Activated naive CD4-positive, alpha-beta T cell treated with anti-CD3 and anti-CD28 coated beads for 36 hours (primary cell): ENCODE results near the gene CD1B. TPM values are rescaled to one million over a fixed set of nuclear protein-coding genes. Genes with fewer than 3 reads are reported as not detected.
"Not testable (repeated sequence)": the region's sequence is repeated elsewhere in the genome, so short reads cannot be mapped to it uniquely, and the experiment has no call there.

Experiments
- CTCF ChIA-PET: fragments of 350-600 bp; sonication (Branson Sonifier 250); formaldehyde crosslinking; loops from one replicate; lab custom pipeline; 2021; ENCODE audit warnings: antibody characterized with exemption; lab: Charles Lee
- DNase-seq: peaks from one replicate; pipeline ENCODE4 v3.0.0-alpha.2; 2020
- H3K27ac Mint-ChIP-seq: one replicate; pipeline ENCODE4 v1.8.0; 2021; ENCODE audit warnings: mild to moderate bottlenecking, mixed read lengths
- H3K27me3 Mint-ChIP-seq: one replicate; pipeline ENCODE4 v1.8.0; 2021; ENCODE audit warnings: low read depth, mixed read lengths
- H3K36me3 Mint-ChIP-seq: one replicate; pipeline ENCODE4 v1.8.0; 2021; ENCODE audit warnings: low read depth, mixed read lengths
- H3K4me1 Mint-ChIP-seq: one replicate; pipeline ENCODE4 v1.8.0; 2021; ENCODE audit warnings: low read depth, mixed read lengths
- H3K4me3 Mint-ChIP-seq: one replicate; pipeline ENCODE4 v1.8.0; 2021; ENCODE audit warnings: mild to moderate bottlenecking, moderate library complexity, mixed read lengths
- H3K9me3 Mint-ChIP-seq: one replicate; pipeline ENCODE4 v1.8.0; 2021; ENCODE audit warnings: mixed read lengths
- intact Hi-C: fragments of 100-400 bp; cut with micrococcal nuclease; formaldehyde crosslinking; loops from one replicate; pipeline ENCODE4 v1.15.1; 2023
- total RNA-seq, 2 experiments: library from RNA; stranded (reverse); gene quantifications; one replicate each; pipeline ENCODE4 v1.2.3, GENCODE V29; 2021

The CD1B gene
- total RNA-seq, 2 experiments from 2014 or later: not detected

DNA sequence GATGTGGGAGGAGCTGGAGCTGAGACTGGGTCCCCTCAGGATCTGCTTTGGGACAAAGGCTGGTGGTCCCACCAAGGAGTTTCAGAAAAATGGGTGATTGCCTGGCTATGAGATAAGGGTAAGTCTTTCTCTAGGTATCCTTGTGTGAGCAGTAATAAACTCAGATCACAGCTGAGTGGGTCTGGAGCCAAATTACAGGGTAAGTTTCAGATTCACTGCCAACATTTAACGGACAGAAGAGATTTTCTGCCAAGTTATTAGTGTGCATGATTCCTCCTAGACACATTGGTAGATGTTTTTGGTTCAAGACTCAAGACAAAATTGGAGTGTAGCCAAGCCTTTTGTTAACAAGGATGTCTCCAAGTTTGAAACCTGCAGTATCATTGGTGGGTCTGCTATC, 7.5 kb downstream of the CD1B start:
- CTCF ChIA-PET: interaction anchor here (0.6 kb wide), 1 partner anchor 37 kb away, joined by 3 read pairs; no protein-coding TSS in a partner anchor
- Mint-ChIP-seq H3K27ac (no peak overlapping the region), H3K9me3 (no peaks in the 10 kb centered on the region), H3K4me3 (no peak overlapping the region), H3K36me3 (no peaks in the 10 kb centered on the region), H3K4me1 (no peaks in the 10 kb centered on the region), H3K27me3 (peaks cover 21% of the 10 kb centered on the region)
- intact Hi-C loops: no loop called here
- DNase-seq: no peak

DNA sequence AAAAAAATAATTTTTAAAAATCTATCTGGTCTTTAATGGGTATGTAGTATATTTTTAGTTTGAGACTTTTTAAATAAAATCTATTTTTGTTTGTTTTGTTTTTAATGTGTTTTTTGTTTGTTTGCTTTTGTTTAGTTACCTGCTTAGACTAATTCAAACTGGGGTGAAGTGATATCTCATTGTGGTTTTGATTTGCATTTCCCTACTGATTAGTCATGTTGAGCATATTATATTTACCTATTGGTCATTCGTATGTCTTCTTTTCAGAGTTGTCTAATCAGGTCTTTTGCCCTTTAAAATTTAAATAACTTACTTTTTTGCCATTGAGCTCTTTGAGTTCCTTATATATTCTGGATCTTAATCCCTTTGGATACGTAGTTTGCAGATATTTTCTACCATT, 20.3 kb downstream of the CD1B start:
- H3K27me3 Mint-ChIP-seq: no peaks in the 10 kb centered on the region
- intact Hi-C loops: no loop called here
- H3K4me1 Mint-ChIP-seq: no peaks in the 10 kb centered on the region
- H3K36me3 Mint-ChIP-seq: no peaks in the 10 kb centered on the region
- no peak for DNase-seq
- no peak overlapping the region for H3K4me3 Mint-ChIP-seq
- CTCF ChIA-PET: no interaction called here
- peaks cover 23% of the 10 kb centered on the region for H3K9me3 Mint-ChIP-seq
- no peak overlapping the region for H3K27ac Mint-ChIP-seq

DNA sequence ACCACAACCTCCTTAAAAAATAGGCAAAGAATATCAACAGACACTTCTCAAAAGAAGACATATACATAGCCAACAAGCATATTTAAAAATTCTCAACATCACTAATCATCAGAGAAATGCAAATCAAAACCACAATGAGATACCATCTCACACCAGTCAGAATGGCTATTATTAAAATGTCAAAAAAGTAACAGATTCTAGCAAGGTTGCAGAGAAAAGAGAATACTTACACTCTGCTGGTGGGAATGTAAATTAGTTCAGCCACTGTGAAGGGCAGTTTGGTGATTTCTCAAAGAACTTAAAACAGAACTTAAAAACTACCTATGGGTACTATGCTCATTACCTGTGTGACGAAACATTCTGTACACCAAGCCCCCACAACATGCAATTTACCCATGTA, 20.7 kb downstream of the CD1B start:
- H3K36me3 Mint-ChIP-seq: no peaks in the 10 kb centered on the region
- H3K27me3 Mint-ChIP-seq: no peaks in the 10 kb centered on the region
- peaks cover 23% of the 10 kb centered on the region for H3K9me3 Mint-ChIP-seq
- CTCF ChIA-PET: no interaction called here
- DNase-seq: no peak
- no peaks in the 10 kb centered on the region for H3K4me1 Mint-ChIP-seq
- H3K4me3 Mint-ChIP-seq: no peak overlapping the region
- intact Hi-C loops: no loop called here
- H3K27ac Mint-ChIP-seq: no peak overlapping the region

DNA sequence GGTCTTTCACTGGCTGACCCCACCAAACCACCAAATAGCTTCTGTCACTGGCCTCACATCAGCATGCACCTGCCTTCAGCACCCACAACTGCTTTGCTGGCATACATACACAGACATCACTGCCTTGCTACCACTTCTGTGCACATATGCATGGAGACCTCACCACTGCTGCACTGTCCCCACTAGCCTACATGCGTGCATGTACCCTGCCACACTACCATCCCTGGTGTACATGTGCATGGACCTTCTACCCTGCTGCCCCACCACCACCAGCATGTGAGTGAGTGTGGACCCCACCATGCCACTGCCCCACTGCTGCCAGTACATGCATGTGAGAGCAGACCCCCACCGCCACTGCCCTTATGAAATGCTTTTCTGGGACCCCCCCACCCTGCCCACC, 35.5 kb downstream of the CD1B start:
- Mint-ChIP-seq H3K4me1 (no peaks in the 10 kb centered on the region), H3K27ac (no peak overlapping the region), H3K27me3 (peaks cover 22% of the 10 kb centered on the region), H3K4me3 (no peak overlapping the region), H3K9me3 (peaks cover 17% of the 10 kb centered on the region), H3K36me3 (peaks cover 2% of the 10 kb centered on the region)
- CTCF ChIA-PET: no interaction called here
- intact Hi-C loops: no loop called here
- DNase-seq: no peak

DNA sequence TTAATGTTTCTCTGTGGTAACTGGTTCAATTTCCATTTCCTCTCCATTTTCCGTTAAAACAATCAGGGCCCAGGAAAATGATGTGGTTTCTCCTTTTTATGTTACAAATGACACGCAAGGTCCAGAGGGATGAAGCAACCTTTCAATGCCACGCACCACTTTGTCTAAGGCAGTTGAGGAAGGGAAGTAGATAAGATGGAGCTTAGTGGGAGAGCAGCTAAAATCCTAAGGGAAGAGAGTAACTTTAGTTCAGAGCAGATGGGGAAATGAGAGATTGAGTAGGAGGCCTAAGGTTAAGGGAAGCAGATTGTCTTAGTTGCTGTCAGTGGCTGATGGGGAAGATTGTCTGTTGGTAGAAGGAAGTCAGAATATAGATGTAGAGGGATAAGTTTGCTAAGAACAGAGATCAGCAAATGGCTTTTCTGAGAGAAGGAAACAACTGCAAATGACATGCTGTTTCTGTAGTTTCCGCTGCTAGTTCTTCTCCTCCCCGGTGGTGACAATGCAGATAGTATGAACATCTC, 40.9 kb downstream of the CD1B start:
- Mint-ChIP-seq H3K36me3 (no peaks in the 10 kb centered on the region), H3K9me3 (no peaks in the 10 kb centered on the region), H3K27me3 (peaks cover 18% of the 10 kb centered on the region), H3K27ac (no peak overlapping the region), H3K4me1 (peaks cover 8% of the 10 kb centered on the region), H3K4me3 (no peak overlapping the region)
- intact Hi-C loops: no loop called here
- CTCF ChIA-PET: no interaction called here
- DNase-seq: no peak

DNA sequence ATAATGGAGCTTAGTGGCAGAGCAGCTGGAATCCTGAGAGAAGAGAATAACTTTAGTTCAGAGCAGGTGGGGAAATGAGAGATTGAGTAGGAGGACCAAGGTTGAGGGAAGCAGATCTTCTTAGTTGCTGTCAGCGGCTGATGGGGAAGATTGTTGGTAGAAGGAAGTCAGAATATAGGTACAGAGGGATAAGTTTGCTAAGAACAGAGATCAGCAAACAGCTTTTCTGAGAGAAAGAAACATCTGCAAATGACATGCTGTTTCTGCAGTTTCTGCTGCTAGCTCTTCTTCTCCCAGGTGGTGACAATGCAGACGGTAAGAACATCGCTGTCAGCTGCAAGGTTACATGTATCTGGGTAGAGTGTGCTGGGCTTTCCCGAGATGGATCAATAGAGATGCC, 41.5 kb downstream of the CD1B start, which contains the start of gene CD1C:
CD1C (plus strand) TSS at position 113 of the 400 bp plus-strand sequence; CDS start at position 255, 142 bp downstream.
- Mint-ChIP-seq H3K27me3 (peaks cover 21% of the 10 kb centered on the region), H3K27ac (no peak within 1 kb of the TSS), H3K36me3 (no peaks in the 10 kb centered on the region), H3K9me3 (no peaks in the 10 kb centered on the region), H3K4me1 (peaks cover 10% of the 10 kb centered on the region), H3K4me3 (no peak within 1 kb of the TSS)
- intact Hi-C loops: no loop called here
- CTCF ChIA-PET: no interaction called here
- no peak for DNase-seq

DNA sequence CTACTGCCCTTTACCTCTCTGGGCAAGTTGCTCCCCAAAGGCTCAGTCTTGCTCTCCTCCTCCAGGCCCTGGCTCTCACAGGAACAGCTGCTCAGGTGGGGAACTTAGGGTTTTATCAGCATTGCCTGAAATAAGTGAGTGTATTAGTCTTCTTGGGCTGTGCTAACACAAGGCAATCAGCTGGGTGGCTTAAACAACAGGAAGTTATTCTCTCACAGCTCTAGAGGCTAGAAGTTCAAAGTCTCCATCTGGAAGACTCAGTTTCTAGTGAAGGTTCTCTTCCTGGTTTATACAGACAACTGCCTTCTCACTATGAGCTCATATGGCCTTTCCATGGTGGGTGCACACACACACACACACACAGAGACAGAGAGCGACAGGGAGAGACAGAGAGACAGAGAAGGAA, 44.4 kb downstream of the CD1B start:
- DNase-seq: no peak
- no peak overlapping the region for H3K4me3 Mint-ChIP-seq
- H3K9me3 Mint-ChIP-seq: peaks cover 2% of the 10 kb centered on the region
- no peaks in the 10 kb centered on the region for H3K36me3 Mint-ChIP-seq
- CTCF ChIA-PET: interaction anchor here (0.7 kb wide), 1 partner anchor 36 kb away, joined by 3 read pairs; no protein-coding TSS in a partner anchor
- H3K27ac Mint-ChIP-seq: no peak overlapping the region
- intact Hi-C loops: no loop called here
- peaks cover 33% of the 10 kb centered on the region for H3K27me3 Mint-ChIP-seq
- peaks cover 10% of the 10 kb centered on the region for H3K4me1 Mint-ChIP-seq

DNA sequence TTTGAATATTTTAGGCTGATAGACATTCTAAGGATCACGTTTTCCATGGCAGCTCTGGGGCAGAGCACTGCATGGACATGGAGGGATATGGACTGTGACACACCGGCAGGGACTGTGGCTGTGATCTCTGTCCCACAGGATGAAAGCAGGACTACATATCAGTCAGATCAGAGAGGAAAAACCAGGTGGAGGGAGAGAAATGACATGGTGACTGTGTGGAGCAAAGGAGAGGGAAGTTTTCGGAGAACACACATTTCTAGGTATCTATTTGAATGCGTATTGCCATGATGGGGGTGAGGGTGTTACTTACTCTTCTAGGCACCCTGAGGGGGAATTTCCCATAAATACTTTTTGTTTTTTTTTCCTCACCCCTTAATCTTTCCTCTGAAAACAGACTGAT, 44.8 kb downstream of the CD1B start:
- Mint-ChIP-seq H3K4me3 (no peak overlapping the region), H3K9me3 (peaks cover 3% of the 10 kb centered on the region), H3K36me3 (peaks cover under 1% of the 10 kb centered on the region), H3K27ac (no peak overlapping the region), H3K4me1 (peaks cover 10% of the 10 kb centered on the region), H3K27me3 (peaks cover 35% of the 10 kb centered on the region)
- intact Hi-C loops: no loop called here
- no peak for DNase-seq
- CTCF ChIA-PET: interaction anchor here (0.7 kb wide), 1 partner anchor 37 kb away, joined by 3 read pairs; no protein-coding TSS in a partner anchor

DNA sequence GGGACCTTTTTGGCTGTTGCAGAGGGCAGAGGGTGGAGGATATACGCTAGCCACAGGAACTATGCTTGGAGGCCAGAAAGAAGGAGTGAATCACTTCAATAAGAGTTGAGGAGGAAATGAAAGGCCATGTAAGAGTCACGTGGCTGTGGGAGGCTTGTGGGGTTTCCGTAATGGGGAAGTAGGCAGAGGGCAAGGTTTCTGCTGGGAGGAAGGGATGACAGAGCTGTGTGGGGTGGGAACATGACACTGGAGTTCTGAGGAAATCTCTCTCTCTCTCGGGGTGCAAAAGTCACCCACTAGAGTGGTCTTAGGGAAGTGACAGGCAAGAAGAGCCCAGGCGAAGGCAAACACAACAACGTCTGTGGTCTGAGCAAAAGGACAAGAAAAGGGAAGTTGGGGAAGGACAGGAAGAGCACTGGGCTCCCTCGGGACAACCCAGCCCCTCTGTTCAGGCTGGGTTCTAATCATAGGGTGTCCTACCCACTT, 45.5 kb downstream of the CD1B start:
- peaks cover 10% of the 10 kb centered on the region for H3K4me1 Mint-ChIP-seq
- peak overlapping the region; percentile 10 for H3K4me3 Mint-ChIP-seq
- H3K9me3 Mint-ChIP-seq: peaks cover 9% of the 10 kb centered on the region
- no peak overlapping the region for H3K27ac Mint-ChIP-seq
- H3K36me3 Mint-ChIP-seq: peaks cover 2% of the 10 kb centered on the region
- DNase-seq: peak; percentile 12
- CTCF ChIA-PET: no interaction called here
- intact Hi-C loops: no loop called here
- peaks cover 37% of the 10 kb centered on the region for H3K27me3 Mint-ChIP-seq

DNA sequence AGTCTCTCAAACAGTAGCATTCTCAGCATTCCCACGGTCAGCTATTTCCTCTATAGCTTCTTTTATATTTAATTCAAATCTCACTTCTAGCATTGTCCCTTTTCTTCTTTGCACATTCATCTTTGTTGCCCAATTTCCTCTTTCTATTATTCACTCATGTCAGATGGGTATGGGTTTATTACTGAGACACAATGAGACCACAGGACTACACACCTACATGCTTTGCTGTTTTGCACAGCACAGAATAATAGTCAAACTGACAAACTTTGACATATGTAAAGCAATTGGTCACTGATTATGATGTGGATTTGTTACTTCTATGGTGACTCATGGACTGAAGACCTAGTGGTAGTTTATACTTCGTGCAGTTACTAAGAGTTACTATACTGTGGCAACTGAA, 47.4 kb downstream of the CD1B start:
- CTCF ChIA-PET: interaction anchor here (0.6 kb wide), 1 partner anchor 199 kb away, joined by 3 read pairs; no protein-coding TSS in a partner anchor
- intact Hi-C loops: no loop called here
- no peak overlapping the region for H3K4me3 Mint-ChIP-seq
- H3K27me3 Mint-ChIP-seq: peaks cover 37% of the 10 kb centered on the region
- H3K36me3 Mint-ChIP-seq: peaks cover 2% of the 10 kb centered on the region
- DNase-seq: no peak
- peaks cover 9% of the 10 kb centered on the region for H3K9me3 Mint-ChIP-seq
- H3K27ac Mint-ChIP-seq: no peak overlapping the region
- H3K4me1 Mint-ChIP-seq: peaks cover 10% of the 10 kb centered on the region

DNA sequence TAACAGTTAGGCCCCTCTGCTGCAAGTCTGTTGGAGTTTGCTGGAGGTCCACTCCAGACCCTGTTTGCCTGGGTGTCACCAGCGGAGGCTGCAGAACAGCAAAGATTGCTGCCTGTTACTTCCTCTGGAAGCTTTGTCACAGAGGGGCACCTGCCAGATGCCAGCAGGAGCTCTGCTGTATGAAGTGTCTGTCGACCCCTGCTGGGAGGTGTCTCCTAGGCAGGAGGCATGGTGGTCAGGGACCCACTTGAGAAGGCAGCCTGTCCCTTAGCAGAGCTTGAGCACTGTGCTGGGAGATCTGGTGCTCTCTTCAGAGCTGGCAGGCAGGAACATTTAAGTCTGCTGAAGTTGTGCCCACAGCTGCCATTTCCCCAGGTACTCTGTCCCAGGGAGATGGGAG, 48.9 kb downstream of the CD1B start:
- H3K4me3 Mint-ChIP-seq, H3K36me3 Mint-ChIP-seq, DNase-seq, H3K27ac Mint-ChIP-seq, H3K4me1 Mint-ChIP-seq, CTCF ChIA-PET, intact Hi-C loops: not testable (repeated sequence)
- Mint-ChIP-seq H3K27me3 (peaks cover 33% of the 10 kb centered on the region), H3K9me3 (peaks cover 11% of the 10 kb centered on the region)
